IMR-90 (cell line): ENCODE data around the gene RAD51B. TPM values are rescaled to one million over a fixed set of nuclear protein-coding genes. Genes with fewer than 3 reads are reported as not detected.
A peak's percentile ranks its signal among the peaks of the same experiment; 100 is the strongest.

ENCODE experiments used
- ATAC-seq: fragments of 200-7000 bp; cut with Tn5 transposase; 2 replicates; pipeline ENCODE4 v1.9.1; 2020; ENCODE audit warnings: low read depth, mild to moderate bottlenecking, moderate library complexity
- BruUV-seq: library from RNA; stranded (reverse); fragments of 400-500 nt; replicated peaks from 2 replicates; lab custom pipeline; 2021; lab: Mats Ljungman, UMichigan
- CTCF ChIA-PET: fragments of 300-600 bp; formaldehyde crosslinking; extraction: SDS; loops from one replicate; lab custom pipeline; 2021; ENCODE audit warnings: antibody characterized with exemption; lab: Yijun Ruan, JAX
- POLR2A ChIA-PET: fragments of 300-600 bp; sonication (Branson Sonifier 250); formaldehyde crosslinking; loops from one replicate; lab custom pipeline; 2022; ENCODE audit warnings: antibody characterized with exemption; ENCODE audit not compliant: unreplicated experiment; lab: Charles Lee
- DNase-seq: peaks from one replicate; pipeline ENCODE4 v3.0.0; 2013
- H2AFZ ChIP-seq: replicated peaks from 2 replicates; pipeline ENCODE3; 2013; ENCODE audit warnings: low read length, mild to moderate bottlenecking; ENCODE audit not compliant: poor library complexity
- H2AK5ac ChIP-seq: 2 replicates; pipeline ENCODE4 v1.6.1; 2013; ENCODE audit warnings: low read depth, low read length, inconsistent platforms
- H2AK9ac ChIP-seq: replicated peaks from 2 replicates; pipeline ENCODE3; 2013; ENCODE audit warnings: mild to moderate bottlenecking, low read depth, low read length, moderate library complexity; ENCODE audit not compliant: poor library complexity
- H2BK120ac ChIP-seq: 2 replicates; pipeline ENCODE4 v1.6.1; 2013; ENCODE audit warnings: low read depth, low read length, inconsistent platforms
- H2BK15ac ChIP-seq: 3 replicates; pipeline ENCODE4 v1.6.1; 2013; ENCODE audit warnings: low read depth, low read length, inconsistent platforms
- H2BK20ac ChIP-seq: 2 replicates; pipeline ENCODE4 v1.6.1; 2013; ENCODE audit warnings: low read depth, mild to moderate bottlenecking, inconsistent platforms, low read length, moderate library complexity
- H2BK5ac ChIP-seq: 2 replicates; pipeline ENCODE4 v1.6.1; 2013; ENCODE audit warnings: mild to moderate bottlenecking, low read depth, low read length, inconsistent platforms; ENCODE audit not compliant: poor library complexity, severe bottlenecking
- H3K14ac ChIP-seq: replicated peaks from 2 replicates; pipeline ENCODE4 v1.6.1; 2013; ENCODE audit warnings: low read depth, low read length, inconsistent platforms
- H3K18ac ChIP-seq: 2 replicates; pipeline ENCODE4 v1.6.1; 2013; ENCODE audit warnings: low read depth, low read length, control low read depth
- H3K23ac ChIP-seq: 2 replicates; pipeline ENCODE4 v1.6.1; 2013; ENCODE audit warnings: low read depth, low read length, inconsistent platforms
- H3K27ac ChIP-seq: 2 replicates; pipeline ENCODE4 v1.5.1; 2013; ENCODE audit warnings: mild to moderate bottlenecking, control low read depth, low read length; ENCODE audit not compliant: insufficient read depth
- H3K27me3 ChIP-seq: 2 replicates; pipeline ENCODE4 v1.6.1; 2013; ENCODE audit warnings: low read length; ENCODE audit not compliant: control insufficient read depth, insufficient read depth
- H3K36me3 ChIP-seq: 2 replicates; pipeline ENCODE4 v1.6.1; 2013; ENCODE audit warnings: low read length, mixed read lengths; ENCODE audit not compliant: control insufficient read depth, insufficient read depth
- H3K4ac ChIP-seq: 2 replicates; pipeline ENCODE4 v1.6.1; 2013; ENCODE audit warnings: low read depth, low read length, inconsistent platforms
- H3K4me1 ChIP-seq: 2 replicates; pipeline ENCODE4 v1.6.1; 2013; ENCODE audit warnings: low read length, mixed read lengths; ENCODE audit not compliant: control insufficient read depth, insufficient read depth
- H3K4me2 ChIP-seq: 2 replicates; pipeline ENCODE4 v1.6.1; 2013; ENCODE audit warnings: low read depth, mild to moderate bottlenecking, control low read depth, low read length, moderate library complexity
- H3K4me3 ChIP-seq: 2 replicates; pipeline ENCODE4 v1.5.1; 2013; ENCODE audit warnings: low read depth, mild to moderate bottlenecking, control low read depth, low read length, moderate library complexity; ENCODE audit not compliant: insufficient read depth
- H3K56ac ChIP-seq: 2 replicates; pipeline ENCODE4 v1.6.1; 2013; ENCODE audit warnings: low read length, inconsistent platforms; ENCODE audit not compliant: insufficient read depth; ENCODE audit errors: extremely low read depth
- H3K79me1 ChIP-seq, 2 experiments: 2 replicates each; pipeline ENCODE4 v1.6.1; 2013; ENCODE audit warnings: low read length in 2 of 2, inconsistent platforms in 1 of 2, low read depth in 1 of 2
- H3K9ac ChIP-seq: 2 replicates; pipeline ENCODE4 v1.6.1; 2013; ENCODE audit warnings: low read depth, low read length, control low read depth
- H3K9me1 ChIP-seq: 2 replicates; pipeline ENCODE4 v1.6.1; 2013; ENCODE audit warnings: low read length, inconsistent platforms; ENCODE audit not compliant: insufficient read depth
- H3K9me3 ChIP-seq: 2 replicates; pipeline ENCODE4 v1.6.1; 2013; ENCODE audit warnings: low read length; ENCODE audit not compliant: control insufficient read depth, insufficient read depth
- H4K20me1 ChIP-seq: 2 replicates; pipeline ENCODE4 v1.6.1; 2013; ENCODE audit warnings: low read length, inconsistent platforms; ENCODE audit not compliant: insufficient read depth
- H4K5ac ChIP-seq: 2 replicates; pipeline ENCODE4 v1.6.1; 2013; ENCODE audit warnings: mild to moderate bottlenecking, low read depth, low read length, control low read depth
- H4K8ac ChIP-seq, 2 experiments: 2 replicates each; pipeline ENCODE4 v1.6.1; 2013; ENCODE audit warnings: low read depth in 2 of 2, low read length in 2 of 2, control low read depth in 1 of 2, inconsistent platforms in 1 of 2
- H4K91ac ChIP-seq: 2 replicates; pipeline ENCODE4 v1.6.1; 2013; ENCODE audit warnings: low read depth, low read length, inconsistent platforms; ENCODE audit not compliant: insufficient read depth
- CEBPB ChIP-seq: IDR thresholded peaks from 2 replicates; pipeline ENCODE4 v1.6.1; 2012; ENCODE audit warnings: low read depth, low read length, improper control_type of control experiment
- FOS ChIP-seq: fragments of 150-350 bp; IDR thresholded peaks from 2 replicates; pipeline ENCODE4 v1.6.1; 2016; ENCODE audit warnings: low read depth, low read length
- MAFK ChIP-seq: IDR thresholded peaks from 2 replicates; pipeline ENCODE4 v1.6.1; 2012; ENCODE audit warnings: low read depth, low read length, improper control_type of control experiment
- RCOR1 ChIP-seq: IDR thresholded peaks from 2 replicates; pipeline ENCODE4 v1.6.1; 2012; ENCODE audit warnings: mild to moderate bottlenecking, low read length, improper control_type of control experiment; ENCODE audit not compliant: insufficient replicate concordance
- WGBS, 2 experiments: methylation state at CpG; one replicate each; pipeline versions ENCODE4 v1.1.5 to v1.1.7; 2013; ENCODE audit warnings: missing lambda C conversion rate in 2 of 2; ENCODE audit not compliant: insufficient read length in 1 of 2; ENCODE audit errors: extremely low coverage in 2 of 2; 5-methylcytosine and 5-hydroxymethylcytosine counted together
- dilution Hi-C: fragments of 300-500 bp; cut with HindIII; formaldehyde crosslinking; loops from one replicate; pipeline ENCODE4 v1.14.3; 2018; ENCODE audit warnings: low sequenced_read_pairs; ENCODE audit not compliant: unreplicated experiment
- in situ Hi-C: fragments of 300-500 bp; cut with MboI; formaldehyde crosslinking; loops from 3 replicates; pipeline ENCODE4 v1.14.3; 2019; ENCODE audit warnings: low sequenced_read_pairs, inconsistent platforms, mixed read lengths
- intact Hi-C: fragments of 100-400 bp; cut with micrococcal nuclease; formaldehyde crosslinking; loops from 2 replicates; pipeline ENCODE4 v1.10.0; 2022
- polyA plus RNA-seq, 3 experiments: library from polyadenylated mRNA; depleted of rRNA; stranded (reverse); fragments of >200 nt; gene quantifications; 2 replicates each; pipeline ENCODE4 v1.2.3, GENCODE V29; 2012; ENCODE audit warnings: low replicate concordance in 1 of 3
- total RNA-seq: library from RNA; depleted of rRNA; stranded (reverse); fragments of >200 nt; gene quantifications from 2 replicates; pipeline ENCODE4 v1.2.3, GENCODE V29; 2012

The RAD51B gene
- total and polyA plus RNA-seq, 2 of the 4 experiments (the other 2 are of a cell fraction) = 5.1 to 18.8 TPM

DNA sequence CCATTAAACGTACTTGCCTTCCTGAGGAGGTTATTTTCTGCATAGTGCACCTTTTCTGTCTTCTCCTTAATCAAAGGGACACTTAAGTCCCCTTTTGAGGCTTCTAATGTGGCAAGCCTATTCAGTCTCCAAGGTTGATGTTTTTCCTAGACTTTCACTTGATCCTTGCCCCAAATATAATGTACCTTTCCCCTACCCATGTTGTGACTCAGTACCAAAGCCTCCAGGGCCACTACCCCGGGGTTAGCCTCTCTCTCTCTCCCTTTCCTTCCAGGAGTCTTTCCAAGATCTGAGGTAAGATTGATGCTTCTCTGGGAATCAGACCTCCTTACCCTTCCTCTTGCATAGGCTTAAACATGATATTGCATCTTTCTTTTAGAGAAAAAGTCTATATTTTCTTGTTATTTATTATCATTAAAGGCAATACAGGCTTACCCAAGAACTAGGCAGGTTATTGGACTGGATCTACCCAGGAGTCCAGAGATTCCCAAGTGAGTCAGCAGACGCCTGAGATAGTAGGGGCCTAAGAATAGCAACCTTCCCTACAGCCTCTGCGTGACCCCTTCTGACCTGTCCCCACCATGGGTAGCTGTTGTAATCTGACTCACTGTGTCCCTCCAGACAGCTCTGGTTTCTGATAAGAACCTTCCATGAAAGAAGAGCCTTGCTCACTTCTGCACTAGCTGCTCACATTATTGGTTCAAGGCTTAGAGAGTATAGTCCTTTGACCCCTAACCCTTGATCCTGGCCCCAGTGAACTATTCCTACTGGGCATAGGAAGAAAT, 800.4 kb downstream of the RAD51B start:
- no peaks in the 10 kb centered on the region for H3K79me1 ChIP-seq
- no peak overlapping the region; the same call in 1 of the 2 replicates for H3K23ac ChIP-seq
- peak overlapping the region; percentile 74; the same call in 1 of the 2 replicates for H2BK120ac ChIP-seq
- no peak overlapping the region; the same call in 1 of the 2 replicates for H3K4me2 ChIP-seq
- ChIA-PET CTCF (no interaction called here), POLR2A (no interaction called here)
- no peak overlapping the region for H3K27ac ChIP-seq
- no TSS peak for BruUV-seq
- ATAC-seq (peak; percentile 77), DNase-seq (peak; percentile 73)
- 80% methylated on average over 1 of the region's 4 CpGs; no CpG with 5 or more reads in 1 of the 2 experiments for WGBS, 2 experiments
- H3K4me1 ChIP-seq = peaks cover 9% of the 10 kb centered on the region; the same call in 1 of the 2 replicates
- H4K91ac ChIP-seq = no peak overlapping the region
- peak overlapping the region in 1 of 2 experiments; percentile 60; a peak in 1 of 4 replicates for H4K8ac ChIP-seq
- intact Hi-C loops (no loop called here), in situ Hi-C loops (no loop called here), dilution Hi-C loops (no loop called here)
- H4K5ac ChIP-seq = peak overlapping the region; percentile 71; the same call in 1 of the 2 replicates
- H2BK20ac ChIP-seq = peak overlapping the region; percentile 77; the same call in 1 of the 2 replicates
- peak overlapping the region; percentile 44; the same call in 1 of the 2 replicates for H3K4ac ChIP-seq
- no peaks in the 10 kb centered on the region for H3K36me3 ChIP-seq
- no peak overlapping the region for H2AFZ ChIP-seq
- no peaks in the 10 kb centered on the region for H3K27me3 ChIP-seq
- H3K56ac ChIP-seq = no peak overlapping the region
- H2BK15ac ChIP-seq = peak overlapping the region; percentile 79; the same call in 2 of the 3 replicates
- H4K20me1 ChIP-seq = no peaks in the 10 kb centered on the region
- peak overlapping the region; percentile 71; the same call in 1 of the 2 replicates for H2AK5ac ChIP-seq
- peaks cover 5% of the 10 kb centered on the region for H3K9me3 ChIP-seq
- peak overlapping the region; percentile 54; the same call in 1 of the 2 replicates for H3K18ac ChIP-seq
- no peak overlapping the region for H3K4me3 ChIP-seq
- peaks cover 5% of the 10 kb centered on the region; the same call in 1 of the 2 replicates for H3K9me1 ChIP-seq
- H3K14ac ChIP-seq = peak overlapping the region; percentile 16
- H2AK9ac ChIP-seq = no peak overlapping the region
- peak overlapping the region; percentile 67 for H2BK5ac ChIP-seq
- no peak overlapping the region for H3K9ac ChIP-seq
- TF ChIP-seq MAFK (no peak), FOS (peak; percentile 57; the same call in 1 of the 2 replicates), CEBPB (no peak), RCOR1 (no peak)
